ENCODE measurements around the gene CUX1. TPM values are rescaled to one million over a fixed set of nuclear protein-coding genes. Genes with fewer than 3 reads are reported as not detected.

CUX1 gene
- total and polyA plus RNA-seq, 10 of the 15 experiments (the other 5 are each of a cell fraction or from before 2014, with no cell fraction given), result 6.1 to 48.6 (median 25.9) TPM

- no peak overlapping the region for H3K4me3 ChIP-seq
- no peak for TF ChIP-seq CEBPZ (IDR thresholded peaks at IDR 0.05; ENCODE audit: low read depth, low read length)
- no peak for TF ChIP-seq CBX5 (IDR thresholded peaks at IDR 0.05; ENCODE audit: low read depth)
- no peak for TF ChIP-seq RBBP5 (conservative IDR thresholded peaks at IDR 0.05)
- no peak for TF ChIP-seq NBN (IDR thresholded peaks at IDR 0.05)
- H3K9ac ChIP-seq (ENCODE audit: control insufficient read depth, insufficient read depth, low read length), result no peak overlapping the region
- peaks cover 20% of the 10 kb centered on the region for H3K4me1 ChIP-seq (ENCODE audit: control insufficient read depth, insufficient read depth, low read length)
- 97% methylated on average over 4 of the region's 4 CpGs for WGBS (ENCODE audit: insufficient coverage, insufficient replicate concordance, low lambda C conversion rate, missing lambda C conversion rate)
- no peak overlapping the region for H3K4me2 ChIP-seq (ENCODE audit: control insufficient read depth, insufficient read depth)
- RAD21 ChIA-PET (ENCODE audit: unreplicated experiment), result no interaction called here
- POLR2A ChIA-PET, result interaction anchor here (0.5 to 1.5 kb wide), 2 partner anchors 9 to 14 kb away, joined by 5 to 8 read pairs; no protein-coding TSS in a partner anchor
- no peak overlapping the region for H3K27ac ChIP-seq (ENCODE audit: control insufficient read depth, insufficient read depth)
- no TSS peak for BruUV-seq (replicated peaks)
- no peaks in the 10 kb centered on the region for H4K20me1 ChIP-seq (ENCODE audit: control insufficient read depth, insufficient read depth)
- H2AFZ ChIP-seq (ENCODE audit: control insufficient read depth, low read depth, low read length), result no peak overlapping the region
- SMC1A ChIA-PET (ENCODE audit: uncharacterized antibody, unreplicated experiment), result interaction anchor here (1.0 to 2.3 kb wide), 3 partner anchors 14 to 25 kb away, joined by 3 to 7 read pairs (median 3); no protein-coding TSS in a partner anchor
- intact Hi-C loops (cut with micrococcal nuclease; ENCODE audit: unreplicated experiment), result no loop called here
- CTCF ChIA-PET, result interaction anchor here (1.0 to 1.4 kb wide), 2 partner anchors 14 to 16 kb away, joined by 3 to 6 read pairs; no protein-coding TSS in a partner anchor
- FAIRE-seq (no peak), ATAC-seq (no peak), DNase-seq (ENCODE audit: low read depth, low spot score) (no peak)
- H3K79me2 ChIP-seq (ENCODE audit: control insufficient read depth, insufficient read depth, low read length), result peaks cover 3% of the 10 kb centered on the region
- in situ Hi-C loops (cut with MboI), result no loop called here
- no peaks in the 10 kb centered on the region for H3K27me3 ChIP-seq (replicated peaks in 1 of 2; ENCODE audit: control insufficient read depth in 2 of 2, insufficient read depth in 2 of 2, low read length in 1 of 2)
- H3K9me3 ChIP-seq (replicated peaks; ENCODE audit: control insufficient read depth, insufficient read depth, low read length), result no peaks in the 10 kb centered on the region
- no peaks in the 10 kb centered on the region for H3K36me3 ChIP-seq (ENCODE audit: control insufficient read depth in 2 of 2, insufficient read depth in 2 of 2, low read length in 1 of 2)
Measured at GRCh38 chr7:101960323-101960722, 142.9 kb downstream of the CUX1 start.
